M059J (cell line): ENCODE data around the gene DAB2IP. TPM values are rescaled to one million over a fixed set of nuclear protein-coding genes. Genes with fewer than 3 reads are reported as not detected.

ENCODE experiments used
- DNase-seq: peaks from one replicate; pipeline ENCODE4 v3.0.0-alpha.2; 2012; ENCODE audit warnings: low read depth
- total RNA-seq: library from RNA; depleted of rRNA; stranded (reverse); fragments of >200 nt; shearing (Covaris generic); gene quantifications from 2 replicates; pipeline ENCODE4 v1.2.3, GENCODE V29; 2014

DAB2IP gene
- total RNA-seq, 1 experiment from 2014 or later, result 6.2 TPM

DNA sequence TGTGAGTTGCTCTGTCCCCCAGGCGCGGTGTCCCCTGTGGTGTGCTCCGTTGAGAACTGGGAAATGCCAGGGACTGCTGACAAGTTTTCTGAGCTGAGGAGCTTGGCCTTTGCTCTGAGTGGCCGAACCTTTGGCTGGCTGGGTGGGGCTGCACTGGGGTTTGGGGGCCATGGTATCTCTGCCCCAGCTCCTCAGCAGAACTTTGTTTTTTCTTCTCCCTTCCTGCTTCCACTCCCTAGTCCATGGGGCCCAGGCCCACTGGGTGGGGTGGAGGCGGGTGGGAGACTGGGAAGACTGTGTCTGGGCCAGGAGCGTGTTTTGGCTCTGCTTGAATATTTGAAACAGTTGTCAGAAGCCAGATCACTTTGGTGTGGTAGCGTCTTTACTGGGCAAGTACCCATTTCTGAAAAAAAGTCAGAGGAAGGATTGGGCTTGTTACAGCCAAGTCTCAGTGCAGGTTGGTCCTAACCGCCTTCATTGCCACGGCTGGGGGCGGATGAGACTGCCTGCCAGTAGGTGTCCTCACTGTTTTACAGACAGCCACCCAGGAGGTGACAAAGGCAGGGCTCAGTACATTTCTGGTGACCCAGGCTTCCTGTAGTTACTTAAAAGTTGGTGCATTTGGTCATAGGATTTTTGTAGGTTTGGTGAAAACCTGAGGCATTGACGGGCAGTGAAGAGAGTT lies 92.7 kb downstream of the DAB2IP start:
- peak; percentile 62 for DNase-seq

DNA sequence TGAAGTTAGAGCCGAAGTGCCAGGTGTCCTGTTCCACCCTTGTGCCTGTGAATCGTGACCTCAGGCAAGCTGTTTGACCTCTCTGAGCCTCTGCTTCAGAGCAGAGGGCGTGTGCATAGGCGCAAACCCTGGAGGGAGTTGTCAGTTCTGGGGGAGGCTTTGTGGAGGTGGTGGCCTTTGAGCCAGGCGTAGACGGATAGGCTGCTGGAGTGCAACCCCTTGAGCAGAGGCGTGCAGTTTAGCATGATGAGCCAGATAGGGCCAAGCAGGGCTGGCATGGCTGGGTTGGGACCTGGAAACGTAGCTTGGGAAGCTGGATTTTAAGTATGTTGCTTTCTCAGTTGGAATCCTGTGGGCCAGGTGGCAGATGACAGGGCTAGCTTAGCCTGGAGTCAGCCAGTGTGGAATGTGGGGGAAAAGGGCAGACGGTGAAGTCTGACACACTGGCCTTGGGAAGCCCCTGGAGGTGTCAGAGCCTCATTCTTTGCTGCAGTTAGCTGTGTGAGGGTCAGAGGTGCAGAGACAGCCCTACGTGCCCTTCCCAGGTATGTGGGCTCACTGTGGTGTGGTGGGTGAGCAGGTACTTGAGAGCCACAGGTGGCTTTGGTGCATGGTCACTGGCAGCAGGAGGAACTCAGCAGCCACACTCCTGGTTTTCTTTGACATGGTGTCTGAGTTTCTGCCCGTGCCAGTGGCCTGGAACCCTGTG lies 93.4 kb downstream of the DAB2IP start:
- peak; percentile 49 for DNase-seq

DNA sequence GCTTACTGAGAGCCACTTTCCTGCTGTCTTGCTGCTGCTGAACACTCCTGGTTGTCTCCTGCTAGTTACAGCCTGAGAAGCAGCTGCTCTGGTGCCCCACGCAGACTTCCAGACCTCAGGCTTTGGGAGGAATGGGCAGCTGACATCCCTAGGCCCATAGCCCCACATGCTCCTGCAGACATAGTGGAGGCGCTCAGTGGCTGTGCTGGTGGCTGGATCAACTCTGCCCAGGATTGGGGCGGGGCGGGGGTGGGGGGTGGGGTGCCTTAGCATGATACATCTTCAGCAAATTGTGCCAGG lies 93.9 kb downstream of the DAB2IP start:
- DNase-seq, result no peak

DNA sequence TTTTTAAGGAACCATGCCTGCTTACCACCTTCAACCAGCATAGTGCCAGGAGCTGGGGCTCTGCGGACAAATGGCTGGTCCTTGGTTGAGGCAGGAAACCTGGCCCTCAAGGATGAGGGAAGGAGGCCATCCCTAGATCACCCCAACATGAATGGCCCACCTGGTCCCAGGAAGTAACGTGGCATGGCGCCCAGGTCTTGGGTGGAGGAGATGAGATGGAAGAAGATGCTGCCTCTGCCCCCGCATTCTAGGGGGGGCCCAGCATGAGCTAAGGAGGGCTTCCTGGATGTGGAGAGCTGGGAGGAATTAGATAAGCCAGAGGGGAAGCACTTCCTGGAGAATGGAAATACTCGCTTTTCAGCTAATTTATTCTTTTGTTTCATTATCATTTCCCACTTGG lies 95.0 kb downstream of the DAB2IP start:
- no peak for DNase-seq

DNA sequence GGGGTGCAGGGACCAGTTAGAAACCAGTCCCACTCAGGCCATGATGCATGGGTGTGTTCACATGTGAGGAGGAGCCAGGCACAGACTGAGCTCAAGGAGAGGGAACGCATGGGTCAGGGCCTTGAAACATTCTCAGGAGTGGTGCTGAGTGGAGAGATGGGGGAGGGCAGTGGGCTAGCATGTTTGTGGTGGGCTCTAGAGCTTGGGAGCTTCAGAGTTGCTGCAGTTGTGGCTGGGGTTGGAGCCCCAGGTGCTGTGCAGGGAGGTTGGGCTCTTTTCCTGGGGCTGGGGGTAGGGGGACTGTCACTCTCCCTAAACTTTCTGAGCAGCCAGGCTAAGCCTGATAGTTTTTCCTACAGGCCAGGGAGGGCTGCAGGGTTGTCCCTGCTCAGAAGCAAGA lies 95.4 kb downstream of the DAB2IP start:
- DNase-seq, result no peak

DNA sequence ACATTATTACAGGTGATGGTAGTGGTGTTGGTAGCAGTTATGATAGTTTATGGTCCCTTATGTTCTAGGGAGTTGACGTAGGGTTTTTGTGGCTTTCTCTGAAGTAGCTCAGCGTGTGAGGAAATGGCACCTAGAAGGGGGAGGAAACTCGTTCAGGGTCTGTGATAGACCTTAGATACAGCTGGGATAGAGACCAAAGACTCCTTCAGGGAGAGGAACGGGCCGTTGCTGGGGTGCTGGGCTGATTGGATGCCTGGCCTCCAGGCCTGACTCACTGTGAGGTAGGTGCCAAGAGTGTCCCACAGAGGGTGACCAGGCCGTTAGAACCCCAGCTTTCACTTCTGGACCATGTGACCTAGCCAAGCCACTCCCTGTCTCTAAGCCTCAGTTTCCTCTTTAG lies 96.6 kb downstream of the DAB2IP start:
- DNase-seq, result peak; percentile 42

DNA sequence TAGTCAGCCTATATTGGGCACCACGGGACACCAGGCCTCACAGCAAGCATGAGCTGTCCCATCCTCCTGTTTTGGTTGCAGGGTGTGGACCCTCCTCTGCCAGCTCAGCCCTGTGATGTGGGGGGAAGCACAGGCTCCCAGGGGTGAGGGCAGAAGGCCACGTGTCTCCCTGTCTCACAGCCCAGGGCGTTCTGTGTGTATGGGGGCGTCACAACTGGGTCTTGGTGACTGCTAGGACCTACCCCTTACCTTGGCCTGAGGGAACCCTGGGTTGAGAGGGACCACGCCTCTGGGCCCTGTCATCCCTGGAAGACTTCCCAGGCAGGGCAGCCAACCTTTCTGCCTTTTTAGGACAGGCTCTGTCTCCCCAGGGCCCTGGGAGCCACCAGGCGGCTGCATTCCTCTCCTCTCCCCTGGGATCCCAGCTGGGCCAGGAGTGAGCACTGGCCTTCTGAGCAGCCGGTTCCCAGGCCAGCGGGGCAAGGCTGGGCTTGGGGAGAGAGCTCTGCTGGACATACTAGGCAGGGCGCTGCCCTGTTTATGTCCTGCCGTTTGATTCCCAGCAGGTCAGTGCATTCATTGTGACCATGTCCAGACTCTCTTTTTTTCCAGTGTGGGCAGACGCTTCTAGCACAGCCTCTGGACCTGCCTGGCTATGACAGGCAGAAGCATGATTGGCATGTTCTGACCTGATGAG lies 97.4 kb downstream of the DAB2IP start:
- DNase-seq, result no peak

DNA sequence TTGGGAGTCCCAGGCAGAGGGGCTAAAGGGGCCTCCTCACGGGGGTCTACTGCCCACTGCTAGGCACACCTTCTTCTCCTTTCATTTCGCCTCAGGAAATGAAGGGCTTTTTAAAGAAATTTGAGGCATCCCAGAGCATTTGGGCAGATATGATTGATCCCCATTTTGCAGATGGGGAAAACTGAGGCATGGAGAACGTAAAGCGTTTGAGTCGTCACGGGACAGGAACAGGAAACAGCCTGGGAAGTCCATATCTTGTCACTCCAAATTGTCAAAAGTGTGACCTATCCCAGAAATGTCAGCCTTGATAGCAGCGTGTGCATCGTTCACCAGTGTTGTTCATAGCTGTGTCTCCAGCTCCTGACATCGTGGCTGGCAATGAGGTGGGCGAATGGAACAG lies 98.2 kb downstream of the DAB2IP start:
- no peak for DNase-seq

DNA sequence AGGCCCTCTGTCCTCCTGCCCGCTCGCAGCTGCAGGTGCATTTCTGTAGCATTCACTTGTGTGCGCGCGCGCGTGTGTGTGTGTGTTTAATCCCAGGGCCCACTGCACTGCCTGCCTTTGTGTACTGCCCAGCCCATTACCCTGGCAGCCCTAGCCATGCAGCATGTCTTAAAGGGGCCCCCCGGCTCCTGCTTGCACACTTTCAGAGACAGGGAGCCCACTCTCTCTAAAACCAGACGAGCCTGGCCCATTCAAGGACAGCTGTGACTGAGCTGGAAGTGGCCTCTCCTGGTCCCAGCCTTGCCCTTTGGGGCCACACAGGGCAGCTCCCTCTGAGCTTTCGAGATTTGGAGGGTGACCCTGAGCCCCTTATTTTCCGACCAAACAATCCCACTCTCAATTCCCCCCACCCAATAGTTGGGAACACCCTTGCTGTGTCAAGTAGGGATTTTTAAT lies 98.9 kb downstream of the DAB2IP start:
- no peak for DNase-seq

DNA sequence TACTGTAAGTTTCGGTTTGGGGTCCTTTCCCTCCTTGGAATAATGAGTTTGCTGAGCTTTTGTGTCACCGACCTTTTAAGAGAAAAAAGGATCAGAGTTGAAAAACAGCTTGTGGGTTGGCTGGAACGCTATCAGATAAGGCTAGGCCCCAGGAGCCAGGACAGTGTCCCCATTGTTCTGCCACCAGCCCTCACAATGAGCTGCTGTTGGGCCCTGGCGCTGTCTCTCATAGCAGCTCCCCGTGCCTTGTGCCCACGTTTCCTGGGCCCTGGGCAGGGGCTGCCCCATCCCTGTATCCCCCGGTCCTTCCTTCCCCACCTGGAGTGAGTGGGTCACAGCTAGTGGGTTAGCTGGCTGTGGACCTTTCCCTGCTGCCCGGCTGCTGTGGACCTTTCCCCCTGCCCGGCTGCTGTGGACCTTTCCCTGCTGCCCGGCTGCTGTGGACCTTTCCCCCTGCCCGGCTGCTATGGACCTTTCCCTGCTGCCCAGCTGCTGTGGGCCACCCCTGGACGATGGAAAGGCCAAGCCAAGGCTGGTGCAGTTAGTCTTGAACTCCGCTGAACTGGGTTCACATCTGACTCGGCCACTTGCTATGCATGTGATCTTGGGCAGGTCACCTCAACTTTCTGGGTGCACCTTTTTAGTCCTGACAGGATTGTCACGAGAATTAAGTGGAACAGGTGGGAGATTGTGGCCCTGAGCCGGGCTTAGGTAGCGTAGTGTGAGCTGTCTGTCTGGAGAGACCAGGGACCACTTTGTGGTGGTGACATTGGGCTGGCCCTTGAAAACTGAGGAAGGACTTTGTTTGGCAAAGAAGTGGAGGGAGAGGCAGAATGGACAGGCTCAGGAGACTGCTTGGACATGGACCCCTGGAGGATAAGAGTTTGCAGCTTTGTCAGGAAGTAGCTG lies 99.5 kb downstream of the DAB2IP start:
- DNase-seq, result no peak

DNA sequence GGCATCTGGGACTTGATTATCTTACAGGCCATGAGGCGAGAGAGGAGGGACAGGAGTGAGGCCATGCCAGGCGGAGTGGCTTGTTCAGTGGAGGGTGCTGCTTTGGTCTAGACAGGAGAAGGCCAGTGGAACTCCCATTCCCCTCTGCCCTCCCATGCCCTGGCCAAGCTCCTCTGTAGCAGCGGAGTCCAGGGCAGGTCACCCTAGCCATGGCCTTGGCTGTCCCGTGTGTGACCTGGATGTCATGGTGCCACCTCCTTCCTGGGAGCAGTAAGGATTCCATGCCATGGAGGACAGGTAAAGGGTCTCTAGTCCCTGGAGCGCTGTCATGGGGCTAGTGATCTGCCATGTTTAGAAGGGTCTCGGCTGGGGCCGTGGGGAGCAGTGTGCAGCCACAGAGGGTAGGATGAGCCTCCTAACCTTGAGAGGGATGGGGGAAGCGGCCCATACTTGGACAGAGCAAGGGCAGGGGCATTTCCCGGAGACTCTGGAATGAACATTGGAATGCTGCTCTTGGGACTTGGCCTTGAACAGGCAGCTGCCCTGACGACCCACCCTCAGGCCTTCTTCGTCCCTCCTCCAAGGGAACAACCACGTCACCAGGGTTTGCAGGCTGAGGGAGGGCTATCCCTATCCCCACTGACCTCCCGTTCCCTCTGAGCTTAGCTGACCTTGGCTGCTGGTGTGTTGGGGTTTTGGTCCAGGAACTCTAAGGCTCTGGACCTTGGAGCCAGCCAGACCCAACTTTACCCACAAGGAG lies 100.4 kb downstream of the DAB2IP start:
- DNase-seq, result no peak

DNA sequence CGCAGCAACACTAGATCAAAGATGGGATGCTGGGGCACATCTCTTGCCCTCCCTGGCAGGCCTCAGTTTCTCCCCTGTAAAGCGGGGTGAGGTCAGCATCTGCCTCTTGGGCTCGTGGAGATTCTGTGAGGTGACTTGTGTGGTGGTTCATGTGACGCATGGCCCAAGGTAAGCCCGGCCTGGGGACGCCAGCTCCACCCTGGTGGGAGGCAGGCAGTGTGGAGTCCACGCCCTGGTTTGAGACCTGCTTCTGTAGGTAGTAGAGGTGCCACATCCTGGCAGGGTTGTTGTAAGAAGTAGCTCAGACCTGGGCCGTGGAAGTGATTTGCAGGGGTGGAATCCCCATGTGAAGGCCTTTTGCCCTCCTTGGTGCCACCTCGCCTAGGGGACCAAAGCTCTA lies 101.5 kb downstream of the DAB2IP start:
- no peak for DNase-seq

DNA sequence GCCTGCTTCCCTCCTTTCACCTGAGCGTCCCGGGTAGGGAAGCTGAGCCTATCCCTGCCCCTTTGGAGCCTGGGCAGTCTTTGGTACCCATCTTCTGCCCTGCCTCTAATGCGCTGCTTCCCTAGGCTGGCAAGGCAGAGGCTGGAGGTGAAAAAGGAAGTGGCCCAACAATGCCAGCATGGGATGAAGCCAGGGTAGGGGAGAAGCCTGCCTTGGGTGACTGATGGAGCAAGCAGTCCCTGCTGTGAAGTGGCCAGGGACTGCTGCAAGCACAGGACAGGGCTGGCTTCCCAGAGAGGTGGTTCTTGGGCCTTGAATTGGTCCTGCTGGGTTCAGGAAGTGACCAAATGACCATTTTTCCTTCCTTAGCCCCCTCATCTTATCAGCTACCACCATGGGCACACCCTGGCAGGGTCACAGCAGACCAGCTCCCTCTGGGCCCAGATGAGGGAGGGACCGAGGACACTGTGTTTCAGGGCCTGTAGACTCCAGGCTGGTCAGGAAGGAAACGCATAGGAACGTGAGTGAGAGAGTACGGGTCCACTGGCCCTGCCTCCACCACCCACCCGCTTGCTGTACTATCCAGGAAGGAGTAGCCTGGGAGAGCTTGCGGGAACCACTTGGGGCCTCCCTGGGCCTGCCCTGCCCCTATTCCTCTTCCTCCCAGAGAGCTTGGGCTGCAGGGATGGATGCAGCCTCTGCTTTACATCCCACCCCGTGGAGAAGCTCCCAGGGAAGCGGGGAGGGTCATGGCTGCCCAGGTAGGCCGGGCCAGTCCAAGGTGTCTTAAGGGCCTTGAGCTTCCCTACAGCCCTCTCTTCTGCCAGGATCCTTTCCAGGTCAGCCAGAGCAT lies 102.6 kb downstream of the DAB2IP start:
- no peak for DNase-seq

DNA sequence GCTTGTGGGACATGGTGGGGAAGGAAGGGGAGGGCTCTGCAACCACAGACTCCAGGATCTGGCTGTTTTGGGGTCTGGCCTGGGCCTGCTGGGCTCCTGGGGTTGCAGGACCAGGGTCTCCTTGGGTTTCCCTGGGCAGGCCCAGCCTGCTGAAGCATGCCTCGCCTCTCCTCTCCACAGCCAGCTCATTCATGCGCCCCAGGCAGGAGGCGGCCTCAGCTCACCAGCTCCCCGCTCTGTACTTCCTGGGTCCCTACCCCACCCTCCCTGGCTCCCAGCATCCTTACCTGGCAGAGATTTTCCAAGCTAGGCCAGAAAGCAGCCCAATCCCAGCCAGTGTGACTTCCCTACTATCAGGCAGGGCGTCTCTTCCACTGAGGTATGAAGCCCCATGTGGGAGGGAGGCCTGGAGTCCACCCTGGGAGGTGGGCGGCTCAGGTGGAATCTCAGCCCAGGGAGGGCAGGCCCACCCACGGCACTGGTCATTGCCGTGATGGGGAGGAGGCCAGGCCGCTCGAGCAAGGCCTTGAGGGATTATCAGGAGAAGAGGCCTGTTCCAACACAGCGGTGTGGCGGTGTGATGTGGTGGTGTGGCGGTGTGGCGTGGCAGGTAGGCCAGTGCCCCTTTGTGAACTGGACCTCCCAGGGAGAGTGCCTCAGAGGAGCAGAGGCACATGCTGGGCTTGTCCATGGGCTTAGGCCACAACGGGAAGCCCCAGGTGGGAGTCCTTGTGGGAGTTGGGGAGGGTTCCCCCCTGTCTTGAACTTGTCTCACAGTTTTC lies 103.4 kb downstream of the DAB2IP start:
- DNase-seq, result no peak

DNA sequence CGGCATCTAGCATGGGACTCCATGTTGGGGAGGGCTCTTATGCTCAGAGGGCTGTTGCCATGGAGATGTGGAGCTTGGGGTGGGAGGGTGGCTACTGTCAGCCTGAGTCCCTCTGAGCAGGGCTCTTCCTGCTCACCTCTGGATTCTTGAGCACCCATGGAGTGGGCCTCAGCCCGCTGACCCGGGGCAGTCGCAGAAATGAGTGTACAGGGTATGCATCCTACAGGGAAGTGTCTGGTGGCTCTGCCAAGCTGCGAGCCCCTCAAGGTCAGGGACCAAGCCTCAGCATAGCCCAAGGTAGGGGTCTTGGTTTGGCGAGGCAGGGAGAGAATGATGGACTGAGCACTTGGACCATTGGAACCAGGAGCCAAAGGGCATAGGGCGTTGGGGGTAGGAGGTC lies 104.1 kb downstream of the DAB2IP start:
- no peak for DNase-seq

DNA sequence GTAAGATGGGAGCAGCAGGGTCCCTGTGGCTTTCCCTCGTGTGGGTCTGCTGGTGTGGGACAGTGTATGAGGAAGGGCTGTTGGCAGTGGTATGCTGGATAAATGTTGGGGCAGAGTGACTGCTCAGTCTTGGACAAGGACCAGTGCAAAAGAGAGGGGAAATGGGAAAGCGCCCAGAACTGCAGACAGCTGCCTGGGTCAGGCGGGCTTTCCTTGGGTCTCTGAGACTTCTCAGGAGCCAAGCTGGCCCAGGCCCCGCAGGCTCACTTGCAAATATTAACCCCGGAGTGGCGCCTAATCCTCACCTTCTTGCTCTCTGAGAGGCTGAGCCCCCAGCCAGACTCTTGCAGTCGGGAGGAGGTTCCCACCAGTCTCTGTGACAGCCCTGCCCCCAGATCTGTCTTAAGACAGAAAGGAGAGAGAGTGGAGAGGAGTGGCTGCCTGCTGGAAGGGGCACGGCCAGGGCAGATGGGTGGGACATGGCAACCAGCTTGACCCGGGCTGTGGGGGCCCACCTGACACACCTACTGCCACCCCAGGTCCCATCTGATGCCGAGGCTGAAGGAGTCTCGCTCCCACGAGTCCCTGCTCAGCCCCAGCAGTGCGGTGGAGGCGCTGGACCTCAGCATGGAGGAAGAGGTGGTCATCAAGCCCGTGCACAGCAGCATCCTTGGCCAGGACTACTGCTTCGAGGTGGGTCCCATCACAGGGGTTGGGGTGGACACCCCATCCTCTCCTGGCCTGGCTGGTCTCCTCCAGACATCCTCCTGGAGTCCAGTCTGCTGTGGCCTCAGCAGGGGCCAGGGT lies 105.2 kb downstream of the DAB2IP start:
- DNase-seq, result no peak

DNA sequence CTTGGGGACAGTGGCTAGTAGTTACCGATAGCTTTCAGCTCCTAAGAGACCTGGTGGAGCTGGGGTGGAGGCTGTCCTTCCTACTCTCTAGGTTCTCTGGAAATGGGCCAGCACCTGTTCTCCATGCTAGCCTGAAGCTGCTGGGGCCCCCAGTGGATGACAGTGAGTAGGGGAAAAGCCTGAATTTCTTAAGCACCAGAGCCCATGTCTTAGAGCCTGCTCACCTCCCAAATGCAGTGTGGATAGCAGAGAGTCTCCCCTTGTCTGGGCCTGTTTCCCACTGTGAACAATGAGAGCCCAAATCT lies 105.8 kb downstream of the DAB2IP start:
- DNase-seq, result no peak

DNA sequence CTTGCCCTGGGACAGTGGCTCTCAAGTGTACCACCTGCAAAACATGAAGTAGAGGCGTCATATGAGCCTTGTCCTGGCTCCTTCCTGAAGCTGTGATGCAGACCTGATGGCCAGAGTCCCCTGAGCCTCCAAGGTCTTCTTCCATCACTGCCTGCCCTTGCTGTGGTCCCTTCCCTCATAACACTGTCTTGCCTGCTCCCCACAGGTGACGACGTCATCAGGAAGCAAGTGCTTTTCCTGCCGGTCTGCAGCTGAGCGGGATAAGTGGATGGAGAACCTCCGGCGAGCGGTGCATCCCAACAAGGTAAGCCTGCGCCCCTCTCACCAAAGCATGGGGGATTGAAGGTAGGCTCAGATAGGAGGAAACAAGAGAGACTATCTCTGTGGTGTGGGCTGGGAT lies 107.3 kb downstream of the DAB2IP start:
- DNase-seq, result no peak

DNA sequence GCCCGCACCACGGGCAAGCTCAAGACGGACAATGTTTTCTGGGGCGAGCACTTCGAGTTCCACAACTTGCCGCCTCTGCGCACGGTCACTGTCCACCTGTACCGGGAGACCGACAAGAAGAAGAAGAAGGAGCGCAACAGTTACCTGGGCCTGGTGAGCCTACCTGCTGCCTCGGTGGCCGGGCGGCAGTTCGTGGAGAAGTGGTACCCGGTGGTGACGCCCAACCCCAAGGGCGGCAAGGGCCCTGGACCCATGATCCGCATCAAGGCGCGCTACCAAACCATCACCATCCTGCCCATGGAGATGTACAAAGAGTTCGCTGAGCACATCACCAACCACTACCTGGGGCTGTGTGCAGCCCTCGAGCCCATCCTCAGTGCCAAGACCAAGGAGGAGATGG lies 108.6 kb downstream of the DAB2IP start:
- no peak for DNase-seq
